ENCODE data around the gene KRTAP10-7.
"Not testable (repeated sequence)": the region's sequence is repeated elsewhere in the genome, so short reads cannot be mapped to it uniquely, and the experiment has no call there.

The KRTAP10-7 gene

DNA sequence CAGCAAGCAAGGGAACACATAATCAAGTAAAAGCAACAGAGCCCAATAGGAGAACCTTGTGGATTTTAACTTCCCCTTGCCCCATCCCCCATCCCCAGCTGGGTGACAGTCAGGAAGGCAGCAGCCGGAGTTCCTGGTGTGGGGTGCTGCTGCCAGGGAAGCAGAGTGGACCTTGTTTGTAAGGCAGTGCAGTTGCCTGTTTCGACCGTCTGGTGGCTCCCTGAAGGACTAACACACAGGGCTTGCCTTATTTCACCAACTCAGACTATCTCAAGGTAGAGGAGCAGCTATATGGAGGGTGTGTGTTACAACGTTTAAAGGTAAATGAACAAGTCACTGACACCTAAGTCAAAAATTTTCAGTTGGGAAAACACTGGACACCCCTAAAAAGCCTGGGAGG is 18.1 kb downstream of the KRTAP10-7 start:
- peak; percentile 15 for DNase-seq (ENCODE audit: low read depth)
- no peak overlapping the region for H3K4me3 ChIP-seq (ENCODE audit: low read length)
- TF ChIP-seq, protein P1, sequence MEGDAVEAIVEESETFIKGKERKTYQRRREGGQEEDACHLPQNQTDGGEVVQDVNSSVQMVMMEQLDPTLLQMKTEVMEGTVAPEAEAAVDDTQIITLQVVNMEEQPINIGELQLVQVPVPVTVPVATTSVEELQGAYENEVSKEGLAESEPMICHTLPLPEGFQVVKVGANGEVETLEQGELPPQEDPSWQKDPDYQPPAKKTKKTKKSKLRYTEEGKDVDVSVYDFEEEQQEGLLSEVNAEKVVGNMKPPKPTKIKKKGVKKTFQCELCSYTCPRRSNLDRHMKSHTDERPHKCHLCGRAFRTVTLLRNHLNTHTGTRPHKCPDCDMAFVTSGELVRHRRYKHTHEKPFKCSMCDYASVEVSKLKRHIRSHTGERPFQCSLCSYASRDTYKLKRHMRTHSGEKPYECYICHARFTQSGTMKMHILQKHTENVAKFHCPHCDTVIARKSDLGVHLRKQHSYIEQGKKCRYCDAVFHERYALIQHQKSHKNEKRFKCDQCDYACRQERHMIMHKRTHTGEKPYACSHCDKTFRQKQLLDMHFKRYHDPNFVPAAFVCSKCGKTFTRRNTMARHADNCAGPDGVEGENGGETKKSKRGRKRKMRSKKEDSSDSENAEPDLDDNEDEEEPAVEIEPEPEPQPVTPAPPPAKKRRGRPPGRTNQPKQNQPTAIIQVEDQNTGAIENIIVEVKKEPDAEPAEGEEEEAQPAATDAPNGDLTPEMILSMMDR (conservative IDR thresholded peaks at IDR 0.05; ENCODE audit: low read length), result peak; percentile 22; the same call in 1 of the 2 replicates

DNA sequence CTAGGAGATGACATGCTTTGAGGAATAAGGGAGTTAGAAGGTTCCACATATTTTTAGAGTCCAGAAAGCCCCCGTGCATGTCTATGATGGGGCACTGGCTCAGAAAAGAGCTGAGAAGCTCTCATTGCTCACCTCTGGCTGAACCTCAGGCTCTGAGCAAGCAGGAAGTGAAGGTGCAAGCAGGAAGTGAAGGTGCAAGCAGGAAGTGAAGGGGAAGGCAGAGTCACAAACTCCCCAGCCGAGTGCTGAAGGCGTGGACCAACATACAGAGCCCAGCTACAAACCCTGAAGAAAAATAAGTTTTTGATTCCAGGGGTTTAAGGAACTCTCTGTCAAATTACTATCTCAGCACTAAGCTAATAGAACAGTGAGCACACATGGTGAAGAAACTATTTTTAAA is 18.5 kb downstream of the KRTAP10-7 start:
- TF ChIP-seq, protein P1 (conservative IDR thresholded peaks at IDR 0.05; ENCODE audit: low read length), result no peak
- no peak for DNase-seq (ENCODE audit: low read depth)
- no peak overlapping the region for H3K4me3 ChIP-seq (ENCODE audit: low read length)

DNA sequence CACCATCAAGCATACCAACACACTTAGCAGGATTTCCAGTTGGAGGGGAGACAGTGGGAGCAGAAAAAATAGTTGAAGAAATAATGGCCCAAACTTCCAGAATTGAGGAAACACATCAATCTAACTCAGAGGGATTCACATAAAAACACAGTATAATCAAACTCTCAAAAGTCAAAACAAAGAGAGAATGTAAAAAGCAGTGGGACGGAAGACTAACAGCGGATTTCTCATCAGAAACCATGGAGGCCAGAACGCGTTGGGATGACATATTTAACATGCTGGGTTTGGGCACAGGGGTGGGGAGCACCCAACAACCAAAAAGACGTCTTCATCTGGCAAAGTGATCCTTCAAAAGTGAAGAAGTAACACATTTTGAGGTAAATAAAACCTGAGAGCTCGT is 19.5 kb downstream of the KRTAP10-7 start:
- no peak overlapping the region for H3K4me3 ChIP-seq (ENCODE audit: low read length)
- DNase-seq (ENCODE audit: low read depth), result no peak
- TF ChIP-seq, protein P1 (conservative IDR thresholded peaks at IDR 0.05; ENCODE audit: low read length), result no peak

DNA sequence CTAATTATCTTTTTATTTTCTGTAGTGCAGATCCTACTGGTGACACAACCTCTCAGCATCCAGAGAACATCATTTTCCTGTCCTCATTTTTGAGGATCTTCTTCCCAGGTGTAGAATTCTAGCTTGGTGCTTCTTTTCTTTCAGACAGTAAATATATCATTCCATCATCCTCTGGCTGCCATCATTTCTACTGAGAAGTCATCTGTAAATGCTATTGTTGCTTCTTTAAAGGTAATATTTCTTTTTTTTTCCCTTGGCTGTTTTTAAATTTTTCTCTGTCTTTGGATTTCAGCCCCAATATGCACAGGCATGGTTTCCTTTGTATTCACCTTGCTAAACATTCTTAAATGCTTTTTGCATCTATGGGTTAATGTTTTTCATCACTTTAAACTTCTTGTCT is 23.2 kb downstream of the KRTAP10-7 start:
- no peak for DNase-seq (ENCODE audit: low read depth)
- TF ChIP-seq, protein P1 (conservative IDR thresholded peaks at IDR 0.05; ENCODE audit: low read length), result no peak
- no peak overlapping the region for H3K4me3 ChIP-seq (ENCODE audit: low read length)

DNA sequence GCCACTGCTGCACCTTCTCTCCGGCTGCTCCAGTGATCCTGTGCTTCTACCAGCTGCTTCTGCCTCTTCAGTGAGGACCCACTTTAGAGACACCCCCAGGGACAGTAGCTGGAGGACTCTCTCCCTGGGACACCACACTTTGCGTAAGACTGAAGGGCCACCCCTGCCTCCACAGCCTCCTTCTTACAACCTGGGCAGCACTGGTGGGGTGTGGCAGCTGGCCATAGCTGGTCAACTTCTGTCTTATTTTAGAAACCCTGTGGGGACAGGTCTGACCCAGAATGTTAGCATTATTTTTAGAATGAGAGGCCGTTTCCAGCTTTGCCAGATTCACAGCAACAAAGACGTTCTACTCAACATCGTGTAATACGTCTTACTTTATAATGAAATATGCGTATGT is 25.4 kb downstream of the KRTAP10-7 start:
- TF ChIP-seq, protein P1 (conservative IDR thresholded peaks at IDR 0.05; ENCODE audit: low read length), result no peak
- H3K4me3 ChIP-seq (ENCODE audit: low read length), result no peak overlapping the region
- no peak for DNase-seq (ENCODE audit: low read depth)

DNA sequence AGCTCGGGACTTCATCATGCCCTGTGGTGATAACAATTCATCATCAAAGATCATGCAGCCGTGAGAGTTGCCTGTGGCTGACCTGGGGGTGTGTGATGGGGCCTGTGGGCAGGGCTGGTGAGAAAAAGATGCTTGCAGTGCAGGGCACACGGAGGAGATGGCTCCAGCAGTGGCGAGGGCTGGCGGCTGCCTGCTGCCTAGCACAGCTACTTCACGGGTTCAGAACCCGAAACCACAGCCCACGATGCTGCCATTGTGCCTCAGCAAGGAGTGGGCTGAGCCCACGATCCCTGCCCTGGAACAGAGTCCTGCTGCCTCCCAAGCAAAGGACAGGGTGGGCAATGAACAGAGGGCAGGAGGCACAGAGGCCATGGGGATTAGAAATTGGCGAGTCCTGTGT is 25.9 kb downstream of the KRTAP10-7 start:
- DNase-seq (ENCODE audit: low read depth), result no peak
- TF ChIP-seq, protein P1 (conservative IDR thresholded peaks at IDR 0.05; ENCODE audit: low read length), result no peak

DNA sequence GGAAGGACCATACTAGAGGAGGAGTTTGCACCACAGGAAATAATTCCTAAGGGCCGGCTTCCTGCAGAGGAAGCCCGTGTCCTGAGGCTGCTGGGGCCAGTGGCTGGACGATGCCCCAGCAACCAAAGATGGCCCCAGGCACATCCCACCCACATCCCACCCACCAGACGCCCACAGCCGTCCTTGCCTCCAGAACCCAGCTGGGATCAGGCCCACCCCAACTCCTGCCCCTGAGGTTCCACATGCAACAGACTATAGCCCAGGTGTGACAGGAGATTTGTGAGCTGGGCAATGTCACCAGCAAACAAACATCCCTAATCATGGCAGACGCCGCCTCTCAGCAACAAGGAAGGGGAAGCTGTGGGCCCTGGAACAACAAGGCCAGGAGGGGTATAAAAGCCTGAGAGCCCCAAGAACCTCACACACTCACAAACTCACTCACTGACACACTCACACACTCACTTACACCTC is 26.3 kb downstream of the KRTAP10-7 start, which contains the start of gene KRTAP10-9:
Gene KRTAP10-9, plus strand, starts transcription at position 421 of the 471 bp plus-strand sequence. CDS start 79 bp downstream, outside the sequence.
- TF ChIP-seq, protein P1 (conservative IDR thresholded peaks at IDR 0.05; ENCODE audit: low read length), result no peak
- H3K4me3 ChIP-seq (ENCODE audit: low read length), result no peak within 1 kb of the TSS

More for the DNA sequence above, 25.9 kb downstream of the KRTAP10-7 start:
- no peak overlapping the region for H3K4me3 ChIP-seq (ENCODE audit: low read length)

DNA sequence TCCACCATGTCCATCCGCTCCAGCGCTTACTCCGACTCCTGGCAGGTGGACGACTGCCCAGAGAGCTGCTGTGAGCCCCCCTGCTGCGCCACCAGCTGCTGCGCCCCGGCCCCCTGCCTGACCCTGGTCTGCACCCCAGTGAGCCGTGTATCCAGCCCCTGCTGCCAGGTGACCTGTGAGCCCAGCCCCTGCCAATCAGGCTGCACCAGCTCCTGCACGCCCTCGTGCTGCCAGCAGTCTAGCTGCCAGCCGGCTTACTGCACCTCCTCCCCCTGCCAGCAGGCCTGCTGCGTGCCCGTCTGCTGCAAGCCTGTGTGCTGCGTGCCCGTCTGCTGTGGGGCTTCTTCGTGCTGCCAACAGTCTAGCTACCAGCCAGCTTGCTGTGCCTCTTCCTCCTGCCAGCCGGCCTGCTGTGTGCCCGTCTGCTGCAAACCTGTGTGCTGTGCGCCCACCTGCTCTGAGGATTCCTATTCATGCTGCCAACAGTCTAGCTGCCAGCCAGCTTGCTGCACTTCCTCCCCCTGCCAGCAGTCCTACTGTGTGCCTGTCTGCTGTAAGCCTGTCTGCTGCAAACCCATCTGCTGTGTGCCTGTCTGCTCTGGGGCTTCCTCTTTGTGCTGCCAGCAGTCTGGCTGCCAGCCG is 26.9 kb downstream of the KRTAP10-7 start:
- not testable (repeated sequence) for DNase-seq (ENCODE audit: low read depth); H3K4me3 ChIP-seq (ENCODE audit: low read length)

More for the DNA sequence above, 26.3 kb downstream of the KRTAP10-7 start, which contains the start of gene KRTAP10-9:
- DNase-seq (ENCODE audit: low read depth), result no peak

DNA sequence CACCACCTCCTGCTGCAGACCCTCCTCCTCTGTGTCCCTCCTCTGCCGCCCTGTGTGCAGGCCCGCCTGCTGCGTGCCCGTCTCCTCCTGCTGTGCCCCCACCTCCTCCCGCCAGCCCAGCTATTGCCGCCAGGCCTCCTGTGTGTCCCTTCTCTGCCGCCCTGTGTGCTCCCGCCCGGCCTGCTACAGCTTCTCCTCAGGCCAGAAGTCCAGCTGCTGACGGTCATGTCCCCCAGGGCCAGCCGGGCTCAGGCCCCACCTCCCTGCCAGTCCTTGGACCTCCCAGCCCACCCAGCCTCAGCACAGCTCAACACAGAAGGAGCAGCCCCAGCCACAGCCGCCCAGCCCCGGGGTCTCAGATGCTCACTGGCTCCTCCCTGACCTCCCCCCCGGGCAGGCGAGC is 27.4 kb downstream of the KRTAP10-7 start:
- not testable (repeated sequence) for H3K4me3 ChIP-seq (ENCODE audit: low read length); DNase-seq (ENCODE audit: low read depth)

All from AG10803 (cell line).